GM12865 (cell line): ENCODE data around the gene IKZF3.
"Not testable (repeated sequence)": the region's sequence is repeated elsewhere in the genome, so short reads cannot be mapped to it uniquely, and the experiment has no call there.

Experiments
- DNase-seq: peaks from one replicate; pipeline ENCODE4 v3.0.0; 2010; ENCODE audit warnings: low read depth
- H3K4me3 ChIP-seq: 2 replicates; pipeline ENCODE4 v1.5.1; 2011; ENCODE audit warnings: mild to moderate bottlenecking, low read depth, low read length, control low read depth
- TF ChIP-seq, protein P1 (sequence below): IDR thresholded peaks from 2 replicates; pipeline ENCODE4 v1.5.1; 2011; ENCODE audit warnings: low read length, control low read depth, low read depth, inconsistent platforms; ENCODE audit not compliant: insufficient read depth; ENCODE audit errors: missing control alignments

IKZF3 gene

DNA sequence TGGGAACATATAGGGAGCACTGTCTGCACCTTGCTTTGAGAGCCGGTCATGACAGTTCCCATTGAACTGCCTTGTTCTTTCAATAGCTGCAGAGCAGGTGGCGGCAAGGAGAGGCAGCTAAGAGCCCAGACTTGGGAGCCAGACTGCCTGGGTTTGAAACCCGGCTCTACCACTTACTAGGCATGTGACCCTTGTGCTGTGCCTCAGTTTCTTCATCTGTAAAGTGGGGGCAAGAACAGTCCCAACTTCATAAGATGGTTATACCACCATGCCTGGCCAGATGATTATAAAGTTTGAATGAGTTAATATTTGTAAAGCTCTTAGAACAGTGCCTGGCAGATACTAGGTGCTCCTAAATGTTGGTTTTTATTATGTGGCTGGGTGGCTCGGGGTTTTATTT lies 149.9 kb downstream of the IKZF3 start:
- TF ChIP-seq, protein P1, sequence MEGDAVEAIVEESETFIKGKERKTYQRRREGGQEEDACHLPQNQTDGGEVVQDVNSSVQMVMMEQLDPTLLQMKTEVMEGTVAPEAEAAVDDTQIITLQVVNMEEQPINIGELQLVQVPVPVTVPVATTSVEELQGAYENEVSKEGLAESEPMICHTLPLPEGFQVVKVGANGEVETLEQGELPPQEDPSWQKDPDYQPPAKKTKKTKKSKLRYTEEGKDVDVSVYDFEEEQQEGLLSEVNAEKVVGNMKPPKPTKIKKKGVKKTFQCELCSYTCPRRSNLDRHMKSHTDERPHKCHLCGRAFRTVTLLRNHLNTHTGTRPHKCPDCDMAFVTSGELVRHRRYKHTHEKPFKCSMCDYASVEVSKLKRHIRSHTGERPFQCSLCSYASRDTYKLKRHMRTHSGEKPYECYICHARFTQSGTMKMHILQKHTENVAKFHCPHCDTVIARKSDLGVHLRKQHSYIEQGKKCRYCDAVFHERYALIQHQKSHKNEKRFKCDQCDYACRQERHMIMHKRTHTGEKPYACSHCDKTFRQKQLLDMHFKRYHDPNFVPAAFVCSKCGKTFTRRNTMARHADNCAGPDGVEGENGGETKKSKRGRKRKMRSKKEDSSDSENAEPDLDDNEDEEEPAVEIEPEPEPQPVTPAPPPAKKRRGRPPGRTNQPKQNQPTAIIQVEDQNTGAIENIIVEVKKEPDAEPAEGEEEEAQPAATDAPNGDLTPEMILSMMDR = no peak
- H3K4me3 ChIP-seq = no peak overlapping the region
- DNase-seq = no peak

DNA sequence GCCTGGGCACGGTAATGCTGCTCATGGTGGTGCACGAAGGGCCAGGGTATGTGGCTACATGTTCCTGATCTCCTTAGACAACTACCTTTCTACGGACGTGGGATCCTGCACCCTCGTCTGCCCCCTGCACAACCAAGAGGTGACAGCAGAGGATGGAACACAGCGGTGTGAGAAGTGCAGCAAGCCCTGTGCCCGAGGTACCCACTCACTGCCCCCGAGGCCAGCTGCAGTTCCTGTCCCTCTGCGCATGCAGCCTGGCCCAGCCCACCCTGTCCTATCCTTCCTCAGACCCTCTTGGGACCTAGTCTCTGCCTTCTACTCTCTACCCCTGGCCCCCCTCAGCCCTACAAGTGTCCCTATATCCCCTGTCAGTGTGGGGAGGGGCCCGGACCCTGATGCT lies 152.3 kb downstream of the IKZF3 start:
- H3K4me3 ChIP-seq = no peak overlapping the region
- DNase-seq = no peak
- TF ChIP-seq, protein P1 = no peak

DNA sequence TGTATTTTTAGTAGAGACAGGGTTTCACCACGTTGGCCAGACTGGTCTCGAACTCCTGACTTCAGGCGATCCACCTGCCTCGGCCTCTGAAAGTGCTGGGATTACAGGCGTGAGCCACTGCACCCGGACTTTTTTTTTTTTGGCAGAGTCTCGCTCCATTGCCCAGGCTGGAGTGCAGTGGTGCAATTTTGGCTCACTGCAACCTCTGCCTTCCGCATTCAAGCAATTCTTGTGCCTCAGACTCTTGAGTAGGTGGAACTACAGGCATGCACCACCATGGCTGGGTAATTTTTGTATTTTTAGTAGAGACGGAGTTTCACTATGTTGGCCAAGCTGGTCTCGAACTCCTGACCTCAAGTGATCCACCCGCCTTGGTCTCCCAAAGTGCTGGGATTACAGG lies 153.0 kb downstream of the IKZF3 start:
- not testable (repeated sequence) for H3K4me3 ChIP-seq, DNase-seq

DNA sequence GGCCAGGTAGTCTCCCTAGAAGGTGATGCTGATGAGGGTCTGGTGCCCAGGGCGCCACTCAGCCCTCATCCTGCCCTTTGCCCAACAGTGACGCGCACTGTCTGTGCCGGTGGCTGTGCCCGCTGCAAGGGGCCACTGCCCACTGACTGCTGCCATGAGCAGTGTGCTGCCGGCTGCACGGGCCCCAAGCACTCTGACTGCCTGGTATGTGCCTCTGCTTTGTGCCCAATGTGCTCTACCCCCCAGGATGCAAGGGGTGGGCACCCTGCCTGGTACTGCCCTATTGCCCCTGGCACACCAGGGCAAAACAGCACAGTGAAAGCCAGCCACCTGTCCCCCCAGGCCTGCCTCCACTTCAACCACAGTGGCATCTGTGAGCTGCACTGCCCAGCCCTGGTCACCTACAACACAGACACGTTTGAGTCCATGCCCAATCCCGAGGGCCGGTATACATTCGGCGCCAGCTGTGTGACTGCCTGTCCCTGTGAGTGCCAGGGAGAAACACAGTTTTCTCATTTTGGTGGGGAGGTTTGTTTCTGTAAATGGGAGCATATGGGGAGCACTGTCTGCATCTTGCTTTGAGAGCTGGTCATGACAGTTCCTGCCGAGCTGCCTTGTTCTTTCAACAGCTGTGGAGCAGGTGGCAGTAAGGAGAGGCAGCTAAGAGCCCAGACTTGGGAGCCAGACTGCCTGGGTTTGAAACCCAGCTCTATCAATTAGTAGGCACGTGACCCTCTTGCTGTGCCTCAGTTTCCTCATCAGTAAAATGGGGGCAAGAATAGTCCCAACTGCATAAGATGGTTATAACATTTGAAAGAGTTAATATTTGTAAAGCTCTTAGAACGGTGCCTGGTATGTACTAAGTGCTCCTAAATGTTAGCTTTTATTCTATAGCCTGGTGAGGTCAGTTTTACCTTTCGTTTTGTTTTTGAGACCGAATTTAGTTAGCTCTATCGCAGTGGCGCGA lies 153.8 kb downstream of the IKZF3 start:
- TF ChIP-seq, protein P1 = no peak
- DNase-seq = no peak
- no peak overlapping the region for H3K4me3 ChIP-seq

DNA sequence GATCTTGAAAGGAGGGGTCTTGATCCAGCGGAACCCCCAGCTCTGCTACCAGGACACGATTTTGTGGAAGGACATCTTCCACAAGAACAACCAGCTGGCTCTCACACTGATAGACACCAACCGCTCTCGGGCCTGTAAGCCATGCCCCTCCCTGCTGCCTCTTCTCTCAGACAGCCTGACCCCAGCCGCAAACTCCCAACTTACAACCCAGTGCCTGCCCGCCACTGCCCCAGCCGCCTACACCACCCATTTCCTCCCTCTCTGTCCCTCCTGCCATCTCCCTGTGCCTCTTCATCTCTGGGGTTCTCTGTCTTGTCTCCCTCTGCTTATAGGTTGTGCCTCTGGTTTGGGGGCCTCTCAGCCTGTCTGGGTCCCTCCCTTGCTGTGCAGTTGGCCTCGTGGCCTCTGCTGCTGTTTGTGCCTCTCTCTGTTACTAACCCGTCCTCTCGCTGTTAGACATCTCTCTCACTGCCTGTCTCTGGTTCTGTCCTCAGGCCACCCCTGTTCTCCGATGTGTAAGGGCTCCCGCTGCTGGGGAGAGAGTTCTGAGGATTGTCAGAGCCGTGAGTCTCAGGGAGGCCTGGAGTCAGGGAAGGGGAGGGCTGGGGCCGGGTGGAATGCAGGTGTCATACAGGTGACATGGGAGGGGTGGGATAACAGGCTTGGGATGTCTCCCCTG lies 154.7 kb downstream of the IKZF3 start:
- H3K4me3 ChIP-seq = no peak overlapping the region
- DNase-seq = no peak
- TF ChIP-seq, protein P1 = no peak
